ENCODE results near the gene ADCY3.

Gene ADCY3

DNA sequence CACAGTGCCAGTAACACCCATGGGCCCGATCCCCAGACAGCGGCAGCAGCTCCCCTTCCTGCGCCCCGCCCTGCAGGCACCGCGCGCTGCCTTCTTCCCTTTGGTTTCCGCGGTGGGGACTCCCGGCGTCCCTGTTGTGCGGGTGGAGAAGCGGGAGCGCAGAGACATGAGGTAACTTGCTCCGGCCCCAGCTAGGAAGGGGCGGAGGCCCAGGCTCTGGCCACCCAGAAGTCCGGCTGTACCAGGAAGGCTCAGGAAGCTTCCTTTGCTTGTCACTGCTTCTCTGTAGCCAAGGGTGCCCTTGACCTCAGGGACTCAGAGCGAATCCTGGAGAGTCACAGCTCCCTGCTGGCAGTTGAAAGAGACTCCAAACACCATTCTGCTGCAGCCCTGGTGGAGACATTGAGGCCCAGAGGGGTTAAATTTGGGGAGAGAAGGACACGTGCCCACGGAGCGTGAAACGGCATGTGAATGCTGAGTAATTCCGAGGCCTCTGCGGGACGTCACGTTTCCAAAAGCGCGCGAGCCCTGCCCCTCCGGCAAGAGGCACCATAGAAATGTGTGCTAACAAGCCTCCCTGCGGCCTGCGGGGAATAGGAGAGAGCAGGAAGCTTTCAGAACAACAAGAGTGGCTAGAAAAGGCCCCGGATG lies 6.7 kb upstream of the ADCY3 start:
- H3K4me3 ChIP-seq, result peak overlapping the region; percentile 47
- H3K27ac ChIP-seq, result peak overlapping the region; percentile 62 to 71
- TF ChIP-seq, protein P1, sequence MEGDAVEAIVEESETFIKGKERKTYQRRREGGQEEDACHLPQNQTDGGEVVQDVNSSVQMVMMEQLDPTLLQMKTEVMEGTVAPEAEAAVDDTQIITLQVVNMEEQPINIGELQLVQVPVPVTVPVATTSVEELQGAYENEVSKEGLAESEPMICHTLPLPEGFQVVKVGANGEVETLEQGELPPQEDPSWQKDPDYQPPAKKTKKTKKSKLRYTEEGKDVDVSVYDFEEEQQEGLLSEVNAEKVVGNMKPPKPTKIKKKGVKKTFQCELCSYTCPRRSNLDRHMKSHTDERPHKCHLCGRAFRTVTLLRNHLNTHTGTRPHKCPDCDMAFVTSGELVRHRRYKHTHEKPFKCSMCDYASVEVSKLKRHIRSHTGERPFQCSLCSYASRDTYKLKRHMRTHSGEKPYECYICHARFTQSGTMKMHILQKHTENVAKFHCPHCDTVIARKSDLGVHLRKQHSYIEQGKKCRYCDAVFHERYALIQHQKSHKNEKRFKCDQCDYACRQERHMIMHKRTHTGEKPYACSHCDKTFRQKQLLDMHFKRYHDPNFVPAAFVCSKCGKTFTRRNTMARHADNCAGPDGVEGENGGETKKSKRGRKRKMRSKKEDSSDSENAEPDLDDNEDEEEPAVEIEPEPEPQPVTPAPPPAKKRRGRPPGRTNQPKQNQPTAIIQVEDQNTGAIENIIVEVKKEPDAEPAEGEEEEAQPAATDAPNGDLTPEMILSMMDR (IDR thresholded peaks at IDR 0.05), result no peak
- peak; percentile 85 for DNase-seq (ENCODE audit: low spot score)

DNA sequence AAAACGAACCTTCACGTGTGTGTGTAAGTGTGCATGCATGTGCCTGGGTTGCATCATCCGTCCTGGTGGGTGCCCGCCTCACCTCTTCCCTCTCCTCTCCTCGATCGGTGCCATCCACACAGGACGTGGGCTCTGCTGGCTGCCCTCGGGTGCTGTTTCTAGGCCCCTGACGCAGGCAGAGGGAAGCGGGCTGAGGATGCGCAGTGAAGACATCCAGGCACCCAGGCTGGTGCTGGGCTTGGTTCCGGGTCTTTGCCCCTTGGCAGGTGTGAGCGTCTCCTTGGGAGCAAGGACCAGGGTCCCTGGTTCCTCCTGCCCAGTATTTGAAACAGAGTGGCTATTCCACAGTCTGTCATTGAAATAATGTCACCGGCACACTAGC lies 6.2 kb upstream of the ADCY3 start:
- peak overlapping the region; percentile 47 for H3K4me3 ChIP-seq
- TF ChIP-seq, protein P1 (IDR thresholded peaks at IDR 0.05), result no peak
- H3K27ac ChIP-seq, result peak overlapping the region; percentile 62 to 71
- no peak for DNase-seq (ENCODE audit: low spot score)

DNA sequence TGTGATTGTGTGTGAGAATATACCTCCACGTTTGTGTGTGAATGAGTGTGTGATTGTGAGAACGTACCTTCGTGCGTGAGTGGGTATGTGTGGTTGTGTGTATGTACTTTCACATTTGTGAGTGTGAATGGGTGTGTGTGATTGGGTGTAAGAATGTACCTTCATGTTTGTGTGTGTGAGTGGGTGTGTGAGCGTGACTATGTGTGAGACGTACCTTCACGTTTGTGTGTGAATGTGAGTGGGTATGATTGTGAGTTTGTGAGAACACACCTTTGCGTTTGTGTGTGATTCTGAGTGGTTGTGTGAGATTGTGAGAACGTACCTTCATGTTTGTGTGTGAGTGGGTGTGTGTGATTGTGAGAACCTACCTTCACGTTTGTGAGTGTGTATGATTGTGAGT lies 5.8 kb upstream of the ADCY3 start:
- H3K27ac ChIP-seq, result no peak overlapping the region
- no peak for DNase-seq (ENCODE audit: low spot score)
- TF ChIP-seq, protein P1 (IDR thresholded peaks at IDR 0.05), result no peak
- H3K4me3 ChIP-seq, result no peak overlapping the region

DNA sequence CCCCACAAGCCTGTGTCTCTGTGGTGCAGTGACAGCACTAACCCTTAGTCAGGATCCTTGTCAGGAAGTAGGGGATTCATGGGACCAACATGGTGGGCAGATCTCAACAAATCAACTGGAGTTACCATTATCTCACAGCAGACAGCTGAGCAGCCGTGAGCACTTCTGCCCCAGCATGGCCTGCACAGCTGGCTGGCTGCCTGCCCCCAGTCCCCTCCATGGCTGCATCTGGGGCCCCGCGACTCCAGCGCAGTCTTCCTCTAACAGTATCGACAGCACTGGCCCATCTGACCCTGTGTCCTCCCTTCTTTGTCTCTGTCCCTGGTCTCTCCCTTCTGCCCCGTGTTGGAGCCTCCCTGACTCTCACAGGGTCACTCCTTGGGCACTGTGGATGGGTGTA lies 4.7 kb upstream of the ADCY3 start:
- Histone ChIP-seq H3K27ac (peak overlapping the region in 1 of 2 donors; percentile 6), H3K4me3 (no peak overlapping the region)
- TF ChIP-seq, protein P1 (IDR thresholded peaks at IDR 0.05), result no peak
- DNase-seq (ENCODE audit: low spot score), result no peak

DNA sequence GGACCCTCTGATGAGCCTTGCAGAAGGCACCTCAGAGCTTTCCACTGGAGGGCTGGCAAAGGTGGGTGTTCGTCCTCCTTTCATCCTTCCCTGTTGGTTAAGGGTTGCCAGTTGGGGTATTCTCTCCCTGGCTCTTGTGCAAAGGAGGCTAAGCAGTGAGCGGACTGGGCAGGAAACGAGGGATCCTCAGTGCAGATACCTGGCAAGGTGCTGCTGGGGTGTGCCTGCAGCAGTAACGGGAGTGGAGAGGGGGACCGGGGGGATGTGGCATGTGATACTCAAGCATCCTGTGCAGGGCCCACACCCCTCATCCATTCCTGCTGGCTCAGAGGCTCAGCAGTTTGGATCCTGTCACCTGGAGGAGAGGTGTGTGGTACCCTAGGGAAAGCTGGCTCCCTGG lies 4.2 kb upstream of the ADCY3 start:
- no peak for DNase-seq (ENCODE audit: low spot score)
- Histone ChIP-seq H3K27ac (no peak overlapping the region), H3K4me3 (no peak overlapping the region)
- TF ChIP-seq, protein P1 (IDR thresholded peaks at IDR 0.05), result no peak

DNA sequence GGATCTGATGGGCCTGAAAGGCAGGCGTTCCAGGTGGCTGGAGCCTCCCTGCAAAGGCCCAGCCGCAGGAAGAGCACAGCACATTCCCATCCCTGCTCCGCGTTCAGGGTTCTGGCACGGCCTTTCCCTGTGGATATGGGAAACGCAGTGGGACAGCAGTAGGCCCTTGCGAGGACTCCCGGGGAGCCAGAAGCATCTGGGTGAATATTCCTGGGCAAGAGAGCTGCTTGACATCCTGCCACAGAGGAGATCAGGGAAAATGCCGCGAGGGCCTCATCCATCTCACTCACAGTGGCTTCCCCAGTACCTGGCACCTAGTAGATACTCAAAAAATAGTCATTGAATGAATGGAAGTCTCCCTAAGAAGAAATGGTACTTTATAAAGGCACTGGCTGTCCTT lies 3.1 kb upstream of the ADCY3 start:
- H3K27ac ChIP-seq, result no peak overlapping the region
- TF ChIP-seq, protein P1 (IDR thresholded peaks at IDR 0.05), result no peak
- no peak overlapping the region for H3K4me3 ChIP-seq
- no peak for DNase-seq (ENCODE audit: low spot score)

DNA sequence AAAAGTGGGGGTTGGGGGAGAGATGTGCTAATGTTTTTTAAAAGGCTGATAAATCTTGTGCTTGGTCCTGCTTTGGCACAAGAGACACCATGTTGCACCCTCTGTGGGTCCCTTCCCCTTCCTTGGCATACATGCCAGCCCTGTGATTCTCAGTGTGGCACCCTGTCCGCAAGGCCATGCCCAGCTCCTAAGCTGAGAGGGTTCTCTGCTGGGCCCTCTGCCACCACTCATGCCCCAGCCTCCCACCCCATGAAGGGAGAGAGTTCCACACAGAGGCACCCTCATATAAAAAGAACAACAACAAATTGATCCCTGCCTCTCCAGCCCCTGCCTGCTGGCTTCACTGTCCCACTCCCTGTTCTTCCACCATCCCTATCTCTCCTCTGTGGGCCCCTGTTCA lies 2.5 kb upstream of the ADCY3 start:
- TF ChIP-seq, protein P1 (IDR thresholded peaks at IDR 0.05), result no peak
- Histone ChIP-seq H3K27ac (no peak overlapping the region), H3K4me3 (no peak overlapping the region)
- no peak for DNase-seq (ENCODE audit: low spot score)

Data from coronary artery (tissue), 2 donors.